GM12872 (cell line): ENCODE measurements around the gene BRD2.

Experiments used
- TF ChIP-seq, protein P1 (sequence below): IDR thresholded peaks from 3 replicates; pipeline ENCODE4 v1.5.1; 2011; ENCODE audit warnings: low read depth, mild to moderate bottlenecking, low read length, moderate library complexity; ENCODE audit not compliant: insufficient read depth

BRD2 gene

DNA sequence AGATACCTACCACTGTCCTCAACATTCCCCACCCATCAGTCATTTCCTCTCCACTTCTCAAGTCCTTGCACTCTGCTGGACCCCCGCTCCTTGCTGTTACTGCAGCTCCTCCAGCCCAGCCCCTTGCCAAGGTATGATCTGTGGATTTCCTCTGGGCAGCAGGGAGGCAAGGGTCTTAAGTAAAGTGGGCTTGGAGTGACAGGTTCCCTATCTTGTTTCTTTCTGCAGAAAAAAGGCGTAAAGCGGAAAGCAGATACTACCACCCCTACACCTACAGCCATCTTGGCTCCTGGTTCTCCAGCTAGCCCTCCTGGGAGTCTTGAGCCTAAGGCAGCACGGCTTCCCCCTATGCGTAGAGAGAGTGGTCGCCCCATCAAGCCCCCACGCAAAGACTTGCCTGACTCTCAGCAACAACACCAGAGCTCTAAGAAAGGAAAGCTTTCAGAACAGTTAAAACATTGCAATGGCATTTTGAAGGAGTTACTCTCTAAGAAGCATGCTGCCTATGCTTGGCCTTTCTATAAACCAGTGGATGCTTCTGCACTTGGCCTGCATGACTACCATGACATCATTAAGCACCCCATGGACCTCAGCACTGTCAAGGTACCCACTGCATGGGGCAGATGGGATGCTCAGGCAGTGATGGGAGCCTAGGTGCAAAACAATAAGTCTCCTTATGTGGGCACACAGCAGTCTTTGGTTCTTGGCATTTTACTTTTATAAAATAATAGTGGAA is 8.1 kb downstream of the BRD2 start:
- TF ChIP-seq, protein P1, sequence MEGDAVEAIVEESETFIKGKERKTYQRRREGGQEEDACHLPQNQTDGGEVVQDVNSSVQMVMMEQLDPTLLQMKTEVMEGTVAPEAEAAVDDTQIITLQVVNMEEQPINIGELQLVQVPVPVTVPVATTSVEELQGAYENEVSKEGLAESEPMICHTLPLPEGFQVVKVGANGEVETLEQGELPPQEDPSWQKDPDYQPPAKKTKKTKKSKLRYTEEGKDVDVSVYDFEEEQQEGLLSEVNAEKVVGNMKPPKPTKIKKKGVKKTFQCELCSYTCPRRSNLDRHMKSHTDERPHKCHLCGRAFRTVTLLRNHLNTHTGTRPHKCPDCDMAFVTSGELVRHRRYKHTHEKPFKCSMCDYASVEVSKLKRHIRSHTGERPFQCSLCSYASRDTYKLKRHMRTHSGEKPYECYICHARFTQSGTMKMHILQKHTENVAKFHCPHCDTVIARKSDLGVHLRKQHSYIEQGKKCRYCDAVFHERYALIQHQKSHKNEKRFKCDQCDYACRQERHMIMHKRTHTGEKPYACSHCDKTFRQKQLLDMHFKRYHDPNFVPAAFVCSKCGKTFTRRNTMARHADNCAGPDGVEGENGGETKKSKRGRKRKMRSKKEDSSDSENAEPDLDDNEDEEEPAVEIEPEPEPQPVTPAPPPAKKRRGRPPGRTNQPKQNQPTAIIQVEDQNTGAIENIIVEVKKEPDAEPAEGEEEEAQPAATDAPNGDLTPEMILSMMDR, result no peak

DNA sequence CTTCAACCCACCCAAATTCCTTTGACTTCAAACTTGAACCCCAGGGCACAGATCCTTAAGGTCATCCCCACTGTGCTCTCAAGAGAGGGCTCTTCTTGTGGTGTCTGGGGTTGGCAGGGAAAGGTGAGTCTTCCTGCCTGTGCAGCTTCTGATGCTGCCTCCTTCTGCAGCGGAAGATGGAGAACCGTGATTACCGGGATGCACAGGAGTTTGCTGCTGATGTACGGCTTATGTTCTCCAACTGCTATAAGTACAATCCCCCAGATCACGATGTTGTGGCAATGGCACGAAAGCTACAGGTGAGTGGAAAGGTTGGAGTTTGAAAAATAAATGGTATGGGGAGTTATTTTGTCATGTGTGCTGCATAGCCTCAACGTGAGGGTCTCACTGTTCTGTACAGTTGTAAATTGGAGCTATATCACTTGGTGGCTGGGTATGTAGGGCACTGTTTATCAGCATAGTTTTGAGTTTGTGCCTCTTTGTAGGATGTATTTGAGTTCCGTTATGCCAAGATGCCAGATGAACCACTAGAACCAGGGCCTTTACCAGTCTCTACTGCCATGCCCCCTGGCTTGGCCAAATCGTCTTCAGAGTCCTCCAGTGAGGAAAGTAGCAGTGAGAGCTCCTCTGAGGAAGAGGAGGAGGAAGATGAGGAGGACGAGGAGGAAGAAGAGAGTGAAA is 9.0 kb downstream of the BRD2 start:
- TF ChIP-seq, protein P1, result no peak

- TF ChIP-seq, protein P1, result no peak
Observed at GRCh38 chr6:32977953-32978324, 9.5 kb downstream of the BRD2 start.

DNA sequence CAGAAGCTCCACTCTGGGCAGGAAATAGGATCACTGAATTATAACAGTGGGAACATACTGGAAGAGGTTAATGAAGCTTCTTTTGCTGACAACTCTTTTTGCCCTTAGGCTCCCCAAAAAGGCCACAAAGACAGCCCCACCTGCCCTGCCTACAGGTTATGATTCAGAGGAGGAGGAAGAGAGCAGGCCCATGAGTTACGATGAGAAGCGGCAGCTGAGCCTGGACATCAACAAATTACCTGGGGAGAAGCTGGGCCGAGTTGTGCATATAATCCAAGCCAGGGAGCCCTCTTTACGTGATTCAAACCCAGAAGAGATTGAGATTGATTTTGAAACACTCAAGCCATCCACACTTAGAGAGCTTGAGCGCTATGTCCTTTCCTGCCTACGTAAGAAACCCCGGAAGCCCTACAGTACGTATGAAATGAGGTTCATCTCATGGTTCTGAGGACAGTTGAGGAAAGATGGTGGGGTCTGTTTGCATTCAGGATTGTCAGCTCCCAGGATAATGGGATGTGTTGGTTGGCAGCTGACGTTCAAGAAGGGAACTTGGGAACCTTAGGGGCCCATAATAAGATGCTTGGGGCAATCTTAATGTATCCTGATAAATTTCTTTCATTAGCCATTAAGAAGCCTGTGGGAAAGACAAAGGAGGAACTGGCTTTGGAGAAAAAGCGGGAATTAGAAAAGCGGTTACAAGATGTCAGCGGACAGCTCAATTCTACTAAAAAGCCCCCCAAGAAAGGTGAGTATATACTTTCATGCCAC is 11.5 kb downstream of the BRD2 start:
- TF ChIP-seq, protein P1, result no peak

- TF ChIP-seq, protein P1, result no peak
Observed at GRCh38 chr6:32980488-32981038, 12.2 kb downstream of the BRD2 start.

DNA sequence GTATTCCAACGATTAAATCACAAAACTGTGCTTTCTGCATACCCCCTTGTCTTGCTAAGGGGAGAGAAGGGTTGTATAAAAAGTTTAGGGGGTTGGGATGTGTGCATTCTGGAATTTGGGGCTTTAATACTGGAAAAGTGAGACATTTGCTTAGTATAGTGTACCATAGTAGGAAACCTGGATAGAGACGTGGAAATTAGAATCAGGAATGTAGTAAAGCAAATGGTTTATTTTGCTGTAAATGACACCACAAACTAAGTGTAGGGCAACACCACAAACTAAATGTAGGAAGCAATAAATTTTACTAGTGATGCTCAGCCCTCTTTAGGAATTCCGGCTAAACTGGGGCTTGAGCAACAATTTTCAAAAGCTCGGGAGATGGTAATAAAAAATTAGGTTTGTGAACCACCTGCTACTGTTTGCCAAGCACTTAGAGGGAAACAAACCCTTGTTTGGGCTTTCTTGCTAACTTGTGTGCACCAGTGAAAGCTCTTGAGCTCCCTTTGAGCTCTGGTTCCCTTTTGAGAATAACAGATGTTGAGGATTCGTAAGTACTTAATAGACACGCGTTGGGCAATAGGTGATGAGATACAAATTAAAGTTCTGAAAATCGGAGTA is 13.8 kb downstream of the BRD2 start:
- TF ChIP-seq, protein P1, result no peak
